Sigmoid colon (tissue), 4 donors: ENCODE data around the gene ANKRD45.

ENCODE experiments used
- CTCF ChIP-seq, 4 experiments: fragments of 450-650 bp in 3 of 4; fragments of 200-600 bp in 1 of 4; IDR thresholded peaks; one replicate each; pipeline ENCODE4 v1.5.1; 2016 to 2019; ENCODE audit warnings: antibody characterized with exemption in 4 of 4, mild to moderate bottlenecking in 3 of 4, moderate library complexity in 2 of 4
- EP300 ChIP-seq, 4 donors: sonication (generic); formaldehyde crosslinking; IDR thresholded peaks; one replicate each; pipeline ENCODE4 v1.6.1; 2017; ENCODE audit warnings: antibody characterized with exemption in 4 of 4
- POLR2A ChIP-seq, 2 donors: fragments of 450-650 bp; IDR thresholded peaks; one replicate each; pipeline ENCODE4 v1.6.1; 2016; ENCODE audit warnings: antibody characterized with exemption in 2 of 2, mild to moderate bottlenecking in 2 of 2, moderate library complexity in 2 of 2
- POLR2AphosphoS5 ChIP-seq, 4 donors: sonication (generic); formaldehyde crosslinking; IDR thresholded peaks; one replicate each; pipeline ENCODE4 v1.6.1; 2017; ENCODE audit warnings: antibody characterized with exemption in 4 of 4

DNA sequence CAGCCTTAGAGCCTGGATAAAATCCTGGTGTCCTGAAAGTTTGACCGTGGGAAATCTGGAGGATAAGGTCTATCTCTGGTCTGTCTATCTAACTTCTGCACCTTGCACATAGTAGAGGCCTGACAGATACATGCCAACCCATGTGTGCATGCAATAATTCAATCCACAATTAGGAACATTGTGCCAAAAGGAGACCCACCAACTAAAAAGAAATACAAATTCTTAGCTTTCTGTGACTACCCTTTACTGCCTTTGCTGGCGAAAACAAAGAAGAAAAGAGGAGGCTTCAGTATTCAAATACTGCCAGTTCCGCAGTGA, 44.7 kb upstream of the ANKRD45 start:
- TF ChIP-seq CTCF (IDR thresholded peaks at IDR 0.05), result no peak
- TF ChIP-seq POLR2A (IDR thresholded peaks at IDR 0.05), result no peak
- no peak for TF ChIP-seq EP300 (IDR thresholded peaks at IDR 0.05)
- no peak for TF ChIP-seq POLR2AphosphoS5 (IDR thresholded peaks at IDR 0.05)
